WTC11 (cell line): ENCODE data around the gene VEGFC.

Experiments used
- ATF3 ChIP-seq: sonication (generic); formaldehyde crosslinking; conservative IDR thresholded peaks from 2 replicates; pipeline ENCODE4 v1.8.1; 2022; ENCODE audit warnings: mild to moderate bottlenecking, missing genetic modification reagents
- TF ChIP-seq, protein P1 (sequence below): fragments of 200-600 bp; IDR thresholded peaks from 2 replicates; pipeline ENCODE4 v1.8.0; 2022; ENCODE audit warnings: antibody characterized with exemption
- TF ChIP-seq, protein P2 (sequence below): sonication (generic); formaldehyde crosslinking; IDR thresholded peaks from 2 replicates; pipeline ENCODE4 v1.8.0; 2022; ENCODE audit warnings: missing genetic modification reagents
- TF ChIP-seq, protein P3 (sequence below): sonication (generic); formaldehyde crosslinking; IDR thresholded peaks from 2 replicates; pipeline ENCODE4 v1.8.1; 2022; ENCODE audit warnings: missing genetic modification reagents, borderline replicate concordance
- TF ChIP-seq, protein P4 (sequence below): sonication (generic); formaldehyde crosslinking; IDR thresholded peaks from 2 replicates; pipeline ENCODE4 v1.8.1; 2022; ENCODE audit warnings: mild to moderate bottlenecking, missing genetic modification reagents, moderate library complexity, borderline replicate concordance

- TF ChIP-seq, protein P1, sequence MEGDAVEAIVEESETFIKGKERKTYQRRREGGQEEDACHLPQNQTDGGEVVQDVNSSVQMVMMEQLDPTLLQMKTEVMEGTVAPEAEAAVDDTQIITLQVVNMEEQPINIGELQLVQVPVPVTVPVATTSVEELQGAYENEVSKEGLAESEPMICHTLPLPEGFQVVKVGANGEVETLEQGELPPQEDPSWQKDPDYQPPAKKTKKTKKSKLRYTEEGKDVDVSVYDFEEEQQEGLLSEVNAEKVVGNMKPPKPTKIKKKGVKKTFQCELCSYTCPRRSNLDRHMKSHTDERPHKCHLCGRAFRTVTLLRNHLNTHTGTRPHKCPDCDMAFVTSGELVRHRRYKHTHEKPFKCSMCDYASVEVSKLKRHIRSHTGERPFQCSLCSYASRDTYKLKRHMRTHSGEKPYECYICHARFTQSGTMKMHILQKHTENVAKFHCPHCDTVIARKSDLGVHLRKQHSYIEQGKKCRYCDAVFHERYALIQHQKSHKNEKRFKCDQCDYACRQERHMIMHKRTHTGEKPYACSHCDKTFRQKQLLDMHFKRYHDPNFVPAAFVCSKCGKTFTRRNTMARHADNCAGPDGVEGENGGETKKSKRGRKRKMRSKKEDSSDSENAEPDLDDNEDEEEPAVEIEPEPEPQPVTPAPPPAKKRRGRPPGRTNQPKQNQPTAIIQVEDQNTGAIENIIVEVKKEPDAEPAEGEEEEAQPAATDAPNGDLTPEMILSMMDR, result no peak
- TF ChIP-seq, protein P2, sequence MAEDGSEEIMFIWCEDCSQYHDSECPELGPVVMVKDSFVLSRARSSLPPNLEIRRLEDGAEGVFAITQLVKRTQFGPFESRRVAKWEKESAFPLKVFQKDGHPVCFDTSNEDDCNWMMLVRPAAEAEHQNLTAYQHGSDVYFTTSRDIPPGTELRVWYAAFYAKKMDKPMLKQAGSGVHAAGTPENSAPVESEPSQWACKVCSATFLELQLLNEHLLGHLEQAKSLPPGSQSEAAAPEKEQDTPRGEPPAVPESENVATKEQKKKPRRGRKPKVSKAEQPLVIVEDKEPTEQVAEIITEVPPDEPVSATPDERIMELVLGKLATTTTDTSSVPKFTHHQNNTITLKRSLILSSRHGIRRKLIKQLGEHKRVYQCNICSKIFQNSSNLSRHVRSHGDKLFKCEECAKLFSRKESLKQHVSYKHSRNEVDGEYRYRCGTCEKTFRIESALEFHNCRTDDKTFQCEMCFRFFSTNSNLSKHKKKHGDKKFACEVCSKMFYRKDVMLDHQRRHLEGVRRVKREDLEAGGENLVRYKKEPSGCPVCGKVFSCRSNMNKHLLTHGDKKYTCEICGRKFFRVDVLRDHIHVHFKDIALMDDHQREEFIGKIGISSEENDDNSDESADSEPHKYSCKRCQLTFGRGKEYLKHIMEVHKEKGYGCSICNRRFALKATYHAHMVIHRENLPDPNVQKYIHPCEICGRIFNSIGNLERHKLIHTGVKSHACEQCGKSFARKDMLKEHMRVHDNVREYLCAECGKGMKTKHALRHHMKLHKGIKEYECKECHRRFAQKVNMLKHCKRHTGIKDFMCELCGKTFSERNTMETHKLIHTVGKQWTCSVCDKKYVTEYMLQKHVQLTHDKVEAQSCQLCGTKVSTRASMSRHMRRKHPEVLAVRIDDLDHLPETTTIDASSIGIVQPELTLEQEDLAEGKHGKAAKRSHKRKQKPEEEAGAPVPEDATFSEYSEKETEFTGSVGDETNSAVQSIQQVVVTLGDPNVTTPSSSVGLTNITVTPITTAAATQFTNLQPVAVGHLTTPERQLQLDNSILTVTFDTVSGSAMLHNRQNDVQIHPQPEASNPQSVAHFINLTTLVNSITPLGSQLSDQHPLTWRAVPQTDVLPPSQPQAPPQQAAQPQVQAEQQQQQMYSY (CRISPR knock-in tag), result no peak
- TF ChIP-seq, protein P3, sequence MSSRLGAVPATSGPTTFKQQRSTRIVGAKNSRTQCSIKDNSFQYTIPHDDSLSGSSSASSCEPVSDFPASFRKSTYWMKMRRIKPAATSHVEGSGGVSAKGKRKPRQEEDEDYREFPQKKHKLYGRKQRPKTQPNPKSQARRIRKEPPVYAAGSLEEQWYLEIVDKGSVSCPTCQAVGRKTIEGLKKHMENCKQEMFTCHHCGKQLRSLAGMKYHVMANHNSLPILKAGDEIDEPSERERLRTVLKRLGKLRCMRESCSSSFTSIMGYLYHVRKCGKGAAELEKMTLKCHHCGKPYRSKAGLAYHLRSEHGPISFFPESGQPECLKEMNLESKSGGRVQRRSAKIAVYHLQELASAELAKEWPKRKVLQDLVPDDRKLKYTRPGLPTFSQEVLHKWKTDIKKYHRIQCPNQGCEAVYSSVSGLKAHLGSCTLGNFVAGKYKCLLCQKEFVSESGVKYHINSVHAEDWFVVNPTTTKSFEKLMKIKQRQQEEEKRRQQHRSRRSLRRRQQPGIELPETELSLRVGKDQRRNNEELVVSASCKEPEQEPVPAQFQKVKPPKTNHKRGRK (CRISPR knock-in tag), result no peak
- TF ChIP-seq ATF3 (CRISPR knock-in tag), result no peak
- TF ChIP-seq, protein P4, sequence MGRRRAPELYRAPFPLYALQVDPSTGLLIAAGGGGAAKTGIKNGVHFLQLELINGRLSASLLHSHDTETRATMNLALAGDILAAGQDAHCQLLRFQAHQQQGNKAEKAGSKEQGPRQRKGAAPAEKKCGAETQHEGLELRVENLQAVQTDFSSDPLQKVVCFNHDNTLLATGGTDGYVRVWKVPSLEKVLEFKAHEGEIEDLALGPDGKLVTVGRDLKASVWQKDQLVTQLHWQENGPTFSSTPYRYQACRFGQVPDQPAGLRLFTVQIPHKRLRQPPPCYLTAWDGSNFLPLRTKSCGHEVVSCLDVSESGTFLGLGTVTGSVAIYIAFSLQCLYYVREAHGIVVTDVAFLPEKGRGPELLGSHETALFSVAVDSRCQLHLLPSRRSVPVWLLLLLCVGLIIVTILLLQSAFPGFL (CRISPR knock-in tag), result no peak
Observed at GRCh38 chr4:176761872-176762271, 30.9 kb downstream of the VEGFC start.
